Stimulated activated CD4-positive, alpha-beta T cell treated with anti-CD3 and anti-CD28 coated beads, TNF-alpha, amount 100 ng/mL, for 48 hours (primary cell): ENCODE results near the gene DYSF.

Source experiments
- DNase-seq, 3 donors: peaks; one replicate each; pipeline ENCODE4 v3.0.0-alpha.2; 2020; ENCODE audit warnings: low read depth in 3 of 3

DYSF gene

GRCh38 chr2:71530211-71530610 lies 76.8 kb downstream of the DYSF start:
- DNase-seq = no peak

DNA sequence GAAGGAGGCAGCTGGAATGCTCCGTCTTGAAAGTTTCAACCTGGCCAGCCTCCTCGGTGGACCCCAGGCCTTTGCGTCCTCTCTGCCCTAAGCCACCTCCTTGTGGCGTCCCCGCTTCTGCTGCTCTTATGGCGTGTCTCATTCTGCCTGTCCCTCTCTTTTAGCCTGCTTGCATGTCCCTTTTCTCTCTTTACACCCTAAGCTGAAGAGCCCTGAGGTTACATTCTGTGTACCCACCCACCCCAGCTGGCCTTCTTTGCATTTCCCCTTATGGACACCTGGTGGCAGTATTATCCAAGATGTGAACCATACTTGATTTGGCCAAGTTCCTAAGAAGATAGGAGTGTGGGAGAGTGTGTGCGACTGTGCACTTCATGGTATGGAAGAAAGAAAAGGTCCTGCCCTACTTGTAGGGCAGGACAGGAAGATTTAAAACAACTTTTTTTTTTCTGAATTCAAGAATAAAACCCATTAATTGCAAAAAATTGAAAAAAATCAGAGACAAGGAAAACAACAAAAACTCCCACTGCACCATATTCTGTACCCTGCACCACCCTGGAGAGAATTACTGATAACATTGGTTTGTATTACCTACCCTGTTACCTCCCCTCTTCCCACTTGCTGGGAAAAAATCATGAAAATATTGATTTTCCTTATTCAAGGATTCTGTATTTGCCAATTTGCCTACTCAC lies 77.4 kb downstream of the DYSF start:
- DNase-seq = peak in 1 of 3 donors; percentile 12

GRCh38 chr2:71531522-71532047 lies 78.2 kb downstream of the DYSF start:
- DNase-seq = no peak

GRCh38 chr2:71532327-71532726 lies 79.0 kb downstream of the DYSF start:
- DNase-seq = no peak

GRCh38 chr2:71534201-71534600 lies 80.8 kb downstream of the DYSF start:
- DNase-seq = no peak

DNA sequence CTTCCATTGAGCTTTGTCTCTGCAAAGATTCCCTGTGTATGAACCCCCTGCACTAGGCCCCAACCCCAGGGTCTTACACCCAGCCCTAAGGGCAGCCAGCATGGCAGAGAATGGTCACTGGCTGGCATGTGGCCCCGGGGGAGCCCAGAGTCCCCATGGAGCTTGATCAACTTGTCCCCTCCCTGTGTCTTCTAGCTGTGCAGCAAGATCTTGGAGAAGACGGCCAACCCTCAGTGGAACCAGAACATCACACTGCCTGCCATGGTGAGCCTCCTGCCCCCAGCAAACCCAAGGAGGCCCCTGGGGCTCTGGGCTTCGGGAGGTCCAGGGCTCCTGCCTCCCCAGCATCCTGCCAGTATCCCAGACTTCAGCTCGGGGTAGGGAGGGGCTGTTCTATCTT lies 81.5 kb downstream of the DYSF start:
- no peak for DNase-seq

- no peak for DNase-seq
Measured at GRCh38 chr2:71535526-71535925, 82.2 kb downstream of the DYSF start.

- DNase-seq = no peak
Measured at GRCh38 chr2:71536226-71536671, 82.9 kb downstream of the DYSF start.

GRCh38 chr2:71538241-71538640 lies 84.9 kb downstream of the DYSF start:
- DNase-seq = no peak

GRCh38 chr2:71538656-71539265 lies 85.4 kb downstream of the DYSF start:
- no peak for DNase-seq

- no peak for DNase-seq
Measured at GRCh38 chr2:71540818-71541217, 87.5 kb downstream of the DYSF start.

DNA sequence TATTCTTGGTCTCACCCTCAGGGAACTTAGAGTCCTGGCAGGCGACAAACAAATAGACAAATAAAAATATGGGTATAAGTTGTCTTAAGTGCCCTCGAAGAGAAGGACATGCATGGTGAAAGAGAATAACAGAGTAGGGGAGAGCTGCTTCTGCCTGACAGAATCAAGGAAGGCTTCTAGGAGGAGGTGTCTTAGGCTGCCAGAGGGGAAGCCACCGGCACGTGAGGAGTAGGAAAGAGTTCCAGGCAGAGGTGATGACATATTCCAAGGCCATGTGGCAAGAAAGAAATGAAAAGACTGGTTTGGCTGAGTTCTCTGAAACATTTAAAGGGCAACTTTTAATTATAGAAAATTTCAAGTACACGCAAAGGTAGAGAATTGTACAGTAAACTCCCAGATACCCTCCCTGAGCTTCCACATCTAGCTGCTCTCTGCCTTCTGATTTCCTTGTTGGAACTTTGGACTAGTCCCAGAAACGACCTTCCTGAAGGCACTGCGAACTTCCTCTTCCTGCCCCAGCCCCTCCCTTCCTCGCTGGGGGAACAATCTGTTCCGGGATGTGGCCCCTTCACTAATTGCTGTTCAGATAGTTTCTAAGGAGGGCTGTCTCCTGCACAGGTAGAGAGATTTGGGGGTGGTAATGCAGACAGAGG lies 91.7 kb downstream of the DYSF start:
- DNase-seq = no peak

DNA sequence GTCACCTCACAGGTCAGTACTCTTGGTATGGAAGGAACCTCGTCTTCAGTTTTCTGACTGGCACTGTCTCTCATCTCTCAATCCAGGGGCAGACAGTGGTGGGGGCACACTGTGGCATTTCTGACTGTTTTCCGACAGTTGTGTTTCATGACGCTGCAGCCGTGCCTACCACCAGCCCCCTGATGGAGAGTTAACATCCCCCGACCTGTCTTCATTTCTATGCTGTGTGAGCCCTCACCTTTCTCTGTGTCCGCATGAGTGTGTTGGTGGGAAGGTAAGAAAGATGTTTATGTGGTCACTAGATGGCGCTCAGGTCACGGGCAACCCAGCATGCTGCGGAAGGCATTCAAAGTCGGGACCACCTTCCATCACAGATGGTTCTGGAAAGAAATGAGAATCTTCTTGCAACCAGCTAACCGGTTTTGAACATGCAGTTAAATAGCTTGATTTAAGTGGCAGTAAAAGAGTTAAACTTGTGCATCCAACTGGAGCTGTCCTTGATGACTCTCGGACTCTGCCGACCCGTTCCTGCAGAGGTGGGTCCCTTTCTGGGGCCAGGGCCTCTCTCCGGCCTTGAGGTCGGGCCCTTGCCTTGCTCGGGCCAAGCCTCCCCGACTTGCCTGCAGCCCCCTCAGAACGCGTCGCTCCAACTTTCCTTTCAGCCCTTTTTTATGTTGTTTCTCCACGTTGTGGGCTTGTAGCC lies 92.4 kb downstream of the DYSF start:
- peak; percentile 8 to 24 (median 20) for DNase-seq

- DNase-seq = no peak
Measured at GRCh38 chr2:71546275-71546638, 92.9 kb downstream of the DYSF start.

DNA sequence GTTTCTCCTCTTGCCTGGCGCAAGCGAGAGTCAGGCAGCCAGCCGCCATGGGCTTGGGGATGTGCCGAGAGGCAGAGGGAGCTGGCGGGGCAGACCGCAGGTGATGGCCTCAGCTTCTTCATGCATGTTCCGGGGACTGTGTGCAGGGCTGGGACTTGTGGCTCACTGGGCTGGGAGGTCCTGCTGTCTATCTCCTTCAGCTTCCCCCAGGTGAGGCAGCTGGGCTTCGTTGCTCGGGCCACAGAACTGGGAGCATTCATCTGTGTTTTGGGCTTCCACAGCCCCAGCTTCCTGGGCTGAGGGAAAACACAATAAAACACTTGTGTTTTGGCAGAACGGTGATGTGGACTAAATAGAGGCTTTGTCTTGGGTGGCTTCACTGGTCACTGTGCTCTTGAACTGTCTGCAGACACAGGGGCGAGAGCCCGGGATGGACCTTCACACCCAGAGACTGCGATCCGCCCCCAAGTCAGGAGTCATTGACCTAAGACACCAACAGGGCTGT lies 93.5 kb downstream of the DYSF start:
- no peak for DNase-seq

DNA sequence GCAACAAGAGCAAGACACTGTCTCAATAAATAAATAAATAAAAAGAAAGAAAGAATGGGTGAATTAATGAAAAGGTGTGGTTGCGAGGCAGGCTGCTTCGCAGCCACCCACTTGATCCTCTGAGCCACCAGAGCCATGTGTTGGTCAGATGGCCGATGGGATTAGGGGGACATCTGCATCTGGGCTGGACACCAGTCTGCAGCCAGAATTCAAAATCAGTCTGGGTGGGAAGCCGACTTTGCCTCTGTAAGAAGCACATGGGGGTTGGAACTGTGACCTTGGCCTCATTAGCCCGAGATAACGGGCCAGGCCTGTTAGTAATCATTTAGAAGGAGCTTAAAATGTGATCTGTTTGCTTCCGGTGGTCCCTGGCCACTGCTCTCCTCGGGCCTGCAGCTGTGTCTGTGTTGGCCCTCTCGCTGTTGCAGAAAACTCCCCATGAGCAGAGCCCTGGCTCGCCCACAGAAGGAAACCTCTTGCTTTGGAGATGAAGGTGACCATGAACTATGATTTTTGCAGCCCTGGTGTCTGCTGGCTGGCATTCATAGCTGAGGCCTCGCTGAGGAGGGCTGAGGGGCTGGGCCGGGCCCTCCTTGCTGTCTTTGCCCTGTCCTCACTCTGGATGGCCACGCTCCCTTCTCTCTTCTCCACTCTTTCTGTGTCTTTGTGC lies 94.4 kb downstream of the DYSF start:
- no peak for DNase-seq

- peak; percentile 34 to 65 (median 47) for DNase-seq
Measured at GRCh38 chr2:71548646-71549425, 95.5 kb downstream of the DYSF start.

GRCh38 chr2:71550801-71551630 lies 97.7 kb downstream of the DYSF start:
- DNase-seq = no peak

DNA sequence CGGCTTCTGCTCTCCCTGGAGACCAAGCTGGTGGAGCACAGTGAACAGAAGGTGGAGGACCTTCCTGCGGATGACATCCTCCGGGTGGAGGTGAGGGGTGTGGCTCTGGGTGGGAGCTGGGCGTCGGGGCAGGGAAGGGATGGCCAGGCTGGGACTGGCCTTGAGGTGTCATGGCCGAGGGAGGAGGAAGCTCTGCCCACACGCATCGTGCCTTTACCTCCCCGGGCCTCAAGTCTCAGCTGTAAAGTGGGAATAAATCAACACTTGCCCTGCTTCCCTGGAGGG lies 98.2 kb downstream of the DYSF start:
- no peak for DNase-seq

DNA sequence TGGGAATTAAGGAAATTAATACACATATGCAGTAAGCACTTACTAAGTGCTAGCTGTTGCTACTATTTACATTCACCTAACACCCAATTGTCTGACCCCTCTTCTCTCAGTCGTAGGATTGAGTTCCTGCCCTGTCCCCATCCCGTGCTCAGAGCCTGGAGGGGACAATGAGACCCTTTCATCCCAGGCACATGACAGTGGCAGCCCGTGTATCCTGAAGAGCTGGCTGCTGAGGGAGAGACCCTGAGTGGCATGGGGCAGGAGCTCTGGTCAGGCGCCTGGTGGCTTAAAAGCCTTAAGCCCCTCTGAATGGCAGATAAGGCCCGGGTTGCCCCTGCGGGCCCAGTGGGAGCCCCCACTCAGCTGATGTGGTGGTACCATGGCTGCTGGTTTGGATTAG lies 99.0 kb downstream of the DYSF start:
- DNase-seq = no peak
